GM12878 (cell line): ENCODE data around the gene PEX5. TPM values are rescaled to one million over a fixed set of nuclear protein-coding genes. Genes with fewer than 3 reads are reported as not detected.

Experiments
- ATAC-seq: fragments of 200-7000 bp; cut with Tn5 transposase; 3 replicates; pipeline ENCODE4 v1.9.1; 2020; ENCODE audit warnings: mild to moderate bottlenecking, moderate library complexity
- BruUV-seq: library from RNA; stranded (reverse); fragments of 400-500 nt; replicated peaks from 2 replicates; lab custom pipeline; 2021; lab: Mats Ljungman, UMichigan
- CTCF ChIA-PET: fragments of 300-600 bp; sonication (Branson Sonifier 250); formaldehyde crosslinking; extraction: SDS; loops from one replicate; lab custom pipeline; 2021; ENCODE audit warnings: inconsistent platforms; lab: Yijun Ruan, JAX
- POLR2A ChIA-PET: fragments of 350-600 bp; formaldehyde crosslinking; extraction: SDS; loops from one replicate; lab custom pipeline; 2021; ENCODE audit warnings: inconsistent platforms; lab: Charles Lee
- RAD21 ChIA-PET: fragments of 300-600 bp; sonication (Branson Sonifier 250); formaldehyde crosslinking; loops from one replicate; lab custom pipeline; 2023; ENCODE audit warnings: antibody characterized with exemption; ENCODE audit not compliant: unreplicated experiment; lab: Charles Lee
- SMC1A ChIA-PET: fragments of 300-600 bp; sonication (Branson Sonifier 250); formaldehyde crosslinking; loops from one replicate; lab custom pipeline; 2023; ENCODE audit not compliant: unreplicated experiment, uncharacterized antibody; lab: Charles Lee
- DNase-seq: peaks from one replicate; pipeline ENCODE4 v3.0.0-alpha.2; 2011; ENCODE audit warnings: low read depth, low spot score
- FAIRE-seq: peaks from 3 replicates; lab custom pipeline; 2011; peaks lifted over from hg19 to GRCh38; lab: Jason Lieb, UNC
- H2AFZ ChIP-seq: 2 replicates; pipeline ENCODE4 v1.6.0; 2011; ENCODE audit warnings: low read depth, low read length, control low read depth; ENCODE audit not compliant: control insufficient read depth
- H3K27ac ChIP-seq: 2 replicates; pipeline ENCODE4 v1.5.1; 2011; ENCODE audit warnings: control low read depth; ENCODE audit not compliant: control insufficient read depth, insufficient read depth
- H3K27me3 ChIP-seq, 2 experiments: replicated peaks in 1 of 2; 2 replicates each; pipeline versions ENCODE4 v1.6.0 to v1.6.1; 2011; ENCODE audit warnings: low read length in 1 of 2; ENCODE audit not compliant: control insufficient read depth in 2 of 2, insufficient read depth in 2 of 2
- H3K36me3 ChIP-seq, 2 experiments: 2 replicates each; pipeline ENCODE4 v1.5.1; 2011; ENCODE audit warnings: low read length in 1 of 2; ENCODE audit not compliant: control insufficient read depth in 2 of 2, insufficient read depth in 2 of 2
- H3K4me1 ChIP-seq: 2 replicates; pipeline ENCODE4 v1.6.1; 2011; ENCODE audit warnings: mild to moderate bottlenecking, low read length, moderate library complexity, mixed read lengths; ENCODE audit not compliant: control insufficient read depth, insufficient read depth
- H3K4me2 ChIP-seq: 2 replicates; pipeline ENCODE4 v1.6.0; 2011; ENCODE audit warnings: control low read depth; ENCODE audit not compliant: control insufficient read depth, insufficient read depth
- H3K4me3 ChIP-seq: fragments of 200-600 bp; sonication (generic); 2 replicates; pipeline ENCODE4 v1.5.1; 2016
- H3K79me2 ChIP-seq: 2 replicates; pipeline ENCODE4 v1.6.0; 2011; ENCODE audit warnings: low read length; ENCODE audit not compliant: control insufficient read depth, insufficient read depth
- H3K9ac ChIP-seq: 2 replicates; pipeline ENCODE4 v1.8.0; 2011; ENCODE audit warnings: low read length, control low read depth, mixed read lengths; ENCODE audit not compliant: control insufficient read depth, insufficient read depth
- H3K9me3 ChIP-seq: replicated peaks from 3 replicates; pipeline ENCODE4 v1.5.1; 2011; ENCODE audit warnings: mild to moderate bottlenecking, low read length; ENCODE audit not compliant: control insufficient read depth, insufficient read depth
- H4K20me1 ChIP-seq: 2 replicates; pipeline ENCODE4 v1.6.0; 2011; ENCODE audit not compliant: control insufficient read depth, insufficient read depth
- BCL11A ChIP-seq: IDR thresholded peaks from 2 replicates; pipeline ENCODE4 v1.6.1; 2011; ENCODE audit warnings: low read depth, low read length
- BCL3 ChIP-seq: IDR thresholded peaks from 2 replicates; pipeline ENCODE4 v1.6.1; 2011; ENCODE audit warnings: borderline replicate concordance, low read depth, mild to moderate bottlenecking, moderate library complexity, low read length; ENCODE audit not compliant: insufficient read depth, poor library complexity, severe bottlenecking
- EED ChIP-seq: sonication (generic); IDR thresholded peaks from 2 replicates; pipeline ENCODE4 v1.6.1; 2016; ENCODE audit warnings: antibody characterized with exemption, low read depth
- ELK1 ChIP-seq: IDR thresholded peaks from 2 replicates; pipeline ENCODE4 v1.6.1; 2012; ENCODE audit warnings: low read depth, low read length, improper control_type of control experiment
- ESRRA ChIP-seq: IDR thresholded peaks from 2 replicates; pipeline ENCODE4 v1.6.1; 2012; ENCODE audit warnings: mild to moderate bottlenecking, low read length, improper control_type of control experiment
- ETV6 ChIP-seq, 2 experiments: fragments of 450-650 bp in 1 of 2; IDR thresholded peaks in 1 of 2; conservative IDR thresholded peaks in 1 of 2; 2 replicates each; pipeline ENCODE4 v1.6.1; 2014; ENCODE audit warnings: antibody characterized with exemption in 1 of 2, borderline replicate concordance in 1 of 2, low read depth in 1 of 2, mild to moderate bottlenecking in 1 of 2, moderate library complexity in 1 of 2
- IRF4 ChIP-seq: IDR thresholded peaks from 2 replicates; pipeline ENCODE4 v1.6.1; 2011; ENCODE audit warnings: low read depth, low read length
- NFYA ChIP-seq: IDR thresholded peaks from 2 replicates; pipeline ENCODE4 v1.6.1; 2011; ENCODE audit warnings: low read depth, mild to moderate bottlenecking, low read length, improper control_type of control experiment, borderline replicate concordance
- PBX3 ChIP-seq: IDR thresholded peaks from 2 replicates; pipeline ENCODE4 v1.6.1; 2011; ENCODE audit warnings: mild to moderate bottlenecking, low read depth, low read length, moderate library complexity; ENCODE audit not compliant: insufficient replicate concordance
- RAD21 ChIP-seq: IDR thresholded peaks from 2 replicates; pipeline ENCODE4 v1.6.1; 2011; ENCODE audit warnings: mild to moderate bottlenecking, low read depth, low read length, moderate library complexity; ENCODE audit not compliant: insufficient read depth
- SIN3A ChIP-seq: IDR thresholded peaks from 2 replicates; pipeline ENCODE4 v1.6.1; 2012; ENCODE audit warnings: low read depth, low read length, improper control_type of control experiment
- YBX1 ChIP-seq: fragments of 450-650 bp; IDR thresholded peaks from 2 replicates; pipeline ENCODE4 v1.6.1; 2016; ENCODE audit warnings: antibody characterized with exemption
- ZNF384 ChIP-seq: IDR thresholded peaks from 2 replicates; pipeline ENCODE4 v1.6.1; 2012; ENCODE audit warnings: low read depth, mild to moderate bottlenecking, low read length, improper control_type of control experiment, borderline replicate concordance
- ZNF687 ChIP-seq: fragments of 450-650 bp; IDR thresholded peaks from 2 replicates; pipeline ENCODE4 v1.6.1; 2017; ENCODE audit warnings: mild to moderate bottlenecking, moderate library complexity
- ZZZ3 ChIP-seq: IDR thresholded peaks from 2 replicates; pipeline ENCODE4 v1.6.1; 2011; ENCODE audit warnings: low read depth; ENCODE audit not compliant: control insufficient read depth, insufficient read length
- whole genome bisulfite sequencing: methylation state at CpG from one replicate; pipeline ENCODE4 v1.1.6; 2016; ENCODE audit warnings: low lambda C conversion rate; ENCODE audit not compliant: insufficient replicate concordance, insufficient coverage; ENCODE audit errors: missing lambda C conversion rate; 5-methylcytosine and 5-hydroxymethylcytosine counted together
- in situ Hi-C: fragments of 300-500 bp; cut with MboI; formaldehyde crosslinking; loops from 9 replicates; pipeline ENCODE4 v1.14.3; 2018; ENCODE audit warnings: mixed read lengths
- intact Hi-C: fragments of 100-400 bp; cut with micrococcal nuclease; formaldehyde crosslinking; loops from one replicate; pipeline ENCODE4 v1.14.2; 2022; ENCODE audit not compliant: unreplicated experiment
- polyA plus RNA-seq, 11 experiments: library from polyadenylated mRNA; depleted of rRNA in 4 of 11; unstranded in 6 of 11; stranded (reverse) in 5 of 11; fragments of >200 nt; fragmentation: Nextera tagmentation in 4 of 11; fragmentation: Illumina TruSeq in 1 of 11; extraction: Ambion mirVana in 4 of 11; extraction: Trizol in 1 of 11; gene quantifications; 1 replicate in 1 of 11; 2 replicates in 10 of 11; pipeline versions ENCODE4 v1.2.1 to v1.2.3, GENCODE V29; 2011 to 2016; ENCODE audit warnings: inconsistent platforms in 2 of 11, missing spikeins in 2 of 11, low read depth in 1 of 11
- total RNA-seq, 4 experiments: library from RNA; depleted of rRNA in 3 of 4; stranded (reverse); fragments of >200 nt in 3 of 4; fragmentation: Illumina TruSeq in 1 of 4; extraction: Trizol in 1 of 4; gene quantifications; 2 replicates each; pipeline versions ENCODE4 v1.2.1 to v1.2.3, GENCODE V29; 2013 to 2021

The PEX5 gene
- total and polyA plus RNA-seq, 10 of the 15 experiments (the other 5 are each of a cell fraction or from before 2014, with no cell fraction given): 1.3 to 31.9 (median 13.1) TPM

GRCh38 chr12:7145671-7146070, 43.8 kb upstream of the PEX5 start (continued):
- no peak for TF ChIP-seq BCL3
- no peak for TF ChIP-seq ELK1
- TF ChIP-seq ZZZ3: no peak
- no peak for TF ChIP-seq PBX3

GRCh38 chr12:7146228-7146627, 43.3 kb upstream of the PEX5 start:
- no peak overlapping the region for H3K27ac ChIP-seq
- ChIA-PET CTCF (interaction anchor here (1.1 to 6.1 kb wide), 6 partner anchors 8 to 58 kb away, joined by 3 to 44 read pairs (median 8); partner anchors contain the start of gene C1RL), SMC1A (interaction anchor here (2.7 kb wide), 1 partner anchor 34 kb away, joined by 13 read pairs; no protein-coding TSS in a partner anchor), POLR2A (no interaction called here), RAD21 (no interaction called here)
- 86% methylated on average over 7 of the region's 7 CpGs for WGBS
- FAIRE-seq: no peak
- H3K9ac ChIP-seq: no peak overlapping the region
- H3K4me2 ChIP-seq: no peak overlapping the region
- in situ Hi-C loops (no loop called here), intact Hi-C loops (no loop called here)
- no peaks in the 10 kb centered on the region; the same call in 2 of the 3 replicates for H3K9me3 ChIP-seq
- no peak for DNase-seq
- no peaks in the 10 kb centered on the region for H3K27me3 ChIP-seq
- H3K4me1 ChIP-seq: no peaks in the 10 kb centered on the region
- no peak overlapping the region for H3K4me3 ChIP-seq
- H4K20me1 ChIP-seq: no peaks in the 10 kb centered on the region; the same call in 1 of the 2 replicates
- H3K36me3 ChIP-seq: peaks cover 11 to 26% of the 10 kb centered on the region in 2 experiments
- no peaks in the 10 kb centered on the region for H3K79me2 ChIP-seq
- no peak overlapping the region for H2AFZ ChIP-seq
- BruUV-seq: no TSS peak
- ATAC-seq: no peak
- TF ChIP-seq ESRRA (no peak), ZNF384 (no peak), ZNF687 (no peak), NFYA (no peak), IRF4 (no peak), SIN3A (no peak), EED (no peak), RAD21 (no peak), YBX1 (no peak), ETV6 (conservative IDR thresholded peaks at IDR 0.05 in 1 of 2, IDR thresholded peaks at IDR 0.05 in 1 of 2; ENCODE audit: borderline replicate concordance in 1 of 2, low read depth in 1 of 2) (no peak), BCL11A (no peak)
